Measurements from ENCODE around the gene KIAA0753. TPM values are rescaled to one million over a fixed set of nuclear protein-coding genes. Genes with fewer than 3 reads are reported as not detected.

KIAA0753 gene
- total and polyA plus RNA-seq, 2 of the 8 experiments (the other 6 are each of a cell fraction or from before 2014, with no cell fraction given): 5.0 to 27.1 TPM

GRCh38 chr17:6605142-6605541 lies 35.4 kb downstream of the KIAA0753 start:
- Histone ChIP-seq H3K79me2 (ENCODE audit: control insufficient read depth in 1 of 2, insufficient read depth in 2 of 2, low read length in 2 of 2) (no peaks in the 10 kb centered on the region), H2BK12ac (ENCODE audit: low read depth, low read length) (no peak overlapping the region), H3K36me3 (ENCODE audit: control insufficient read depth in 2 of 4, insufficient read depth in 4 of 4, low read length in 3 of 4) (peaks cover 17 to 48% (median 43%) of the 10 kb centered on the region in 4 experiments; a peak in 7 of 8 replicates), H2BK5ac (ENCODE audit: low read depth, low read length) (no peak overlapping the region), H3K18ac (ENCODE audit: extremely low read depth, low read length) (no peak overlapping the region), H2AK5ac (ENCODE audit: low read depth, low read length) (no peak overlapping the region), H2AFZ (ENCODE audit: low read length) (no peak overlapping the region), H3K23ac (ENCODE audit: insufficient read length) (no peak overlapping the region), H4K5ac (ENCODE audit: insufficient read length, low read depth, low read length) (no peak overlapping the region), H2BK120ac (replicated peaks; ENCODE audit: low read depth, low read length) (no peak overlapping the region), H4K8ac (ENCODE audit: extremely low read depth, insufficient read depth, low read length) (no peak overlapping the region), H3K4me3 (ENCODE audit: extremely low read depth in 1 of 4, insufficient read depth in 2 of 4, low read depth in 3 of 4, low read length in 4 of 4) (no peak overlapping the region), H3K9me3 (ENCODE audit: insufficient read depth in 2 of 2, low read depth in 1 of 2, low read length in 1 of 2) (no peaks in the 10 kb centered on the region), H4K91ac (replicated peaks; ENCODE audit: insufficient read length, low read length) (no peak overlapping the region), H3K79me1 (ENCODE audit: low read depth, low read length) (no peaks in the 10 kb centered on the region), H3K4ac (replicated peaks; ENCODE audit: insufficient read length, low read depth, low read length) (no peak overlapping the region), H3K27ac (ENCODE audit: low read depth, low read length) (no peak overlapping the region), H4K20me1 (replicated peaks in 1 of 2; ENCODE audit: control insufficient read depth in 1 of 2, insufficient read depth in 2 of 2, low read length in 2 of 2) (peaks cover 0 to 2% of the 10 kb centered on the region in 2 experiments), H2BK20ac (ENCODE audit: low read length) (no peak overlapping the region), H3K4me2 (ENCODE audit: insufficient read depth in 1 of 2, low read depth in 2 of 2, low read length in 2 of 2) (no peak overlapping the region), H3K14ac (ENCODE audit: insufficient read length) (no peak overlapping the region), H2BK15ac (ENCODE audit: low read length) (no peak overlapping the region), H3K4me1 (replicated peaks in 1 of 4; ENCODE audit: control insufficient read depth in 3 of 4, insufficient read depth in 4 of 4, low read length in 3 of 4) (no peaks in the 10 kb centered on the region), H3K9ac (replicated peaks in 1 of 4; ENCODE audit: extremely low read depth in 1 of 4, low read depth in 3 of 4, low read length in 3 of 4) (no peak overlapping the region), H3K56ac (replicated peaks; ENCODE audit: insufficient read length, low read depth, low read length) (no peak overlapping the region), H3K27me3 (replicated peaks in 1 of 4; ENCODE audit: control insufficient read depth in 3 of 4, extremely low read depth in 1 of 4, insufficient read depth in 3 of 4, low read length in 3 of 4) (no peaks in the 10 kb centered on the region), H3K23me2 (ENCODE audit: low read depth, low read length) (no peaks in the 10 kb centered on the region; the same call in 1 of the 2 replicates)
- no peak for FAIRE-seq
- ChIA-PET POLR2A (ENCODE audit: partially characterized antibody) (no interaction called here), CTCF (ENCODE audit: partially characterized antibody) (interaction anchor here (1.2 to 1.4 kb wide), 3 partner anchors 30 to 170 kb away, joined by 3 read pairs; partner anchors contain the start of gene AIPL1)
- DNase-seq (ENCODE audit: low read depth in 1 of 2, low spot score in 2 of 2): no peak
- 99% methylated on average over 6 of the region's 6 CpGs; no CpG with 5 or more reads in 1 of the 2 experiments for WGBS, 2 experiments (ENCODE audit: extremely low coverage in 1 of 2, insufficient coverage in 1 of 2, insufficient read length in 1 of 2, insufficient replicate concordance in 2 of 2, low coverage in 1 of 2, low lambda C conversion rate in 2 of 2, missing lambda C conversion rate in 1 of 2)
- TF ChIP-seq TBP (IDR thresholded peaks at IDR 0.05; ENCODE audit: low read depth, low read length) (no peak), KDM5A (IDR thresholded peaks at IDR 0.05; ENCODE audit: low read length) (no peak)
